Neutrophil (primary cell): ENCODE data around the gene SLC44A1.

ENCODE experiments used
- H3K27ac ChIP-seq: fragments of 200-600 bp; sonication (generic); 2 replicates; pipeline ENCODE4 v1.5.1; 2016; ENCODE audit warnings: mild to moderate bottlenecking, moderate library complexity
- H3K27me3 ChIP-seq: fragments of 200-600 bp; sonication (generic); 2 replicates; pipeline ENCODE4 v1.6.0; 2016; ENCODE audit warnings: mild to moderate bottlenecking
- H3K36me3 ChIP-seq: fragments of 200-600 bp; sonication (generic); 2 replicates; pipeline ENCODE4 v1.5.1; 2017
- H3K4me1 ChIP-seq, 2 experiments: fragments of 200-600 bp in 1 of 2; sonication (generic) in 1 of 2; 1 replicate in 1 of 2; 2 replicates in 1 of 2; pipeline versions ENCODE4 v1.5.1 to v1.6.1; 2013 to 2016; ENCODE audit warnings: low read depth in 1 of 2, low read length in 1 of 2, mild to moderate bottlenecking in 1 of 2, moderate library complexity in 1 of 2; ENCODE audit not compliant: control insufficient read depth in 1 of 2, insufficient read depth in 1 of 2
- H3K4me3 ChIP-seq, 2 experiments: fragments of 200-600 bp in 1 of 2; sonication (generic) in 1 of 2; 1 replicate in 1 of 2; 2 replicates in 1 of 2; pipeline ENCODE4 v1.5.1; 2013 to 2016; ENCODE audit warnings: low read depth in 1 of 2, low read length in 1 of 2, mild to moderate bottlenecking in 1 of 2, moderate library complexity in 1 of 2
- H3K9me3 ChIP-seq: fragments of 200-600 bp; sonication (generic); 2 replicates; pipeline ENCODE4 v1.5.1; 2016
- TF ChIP-seq, protein P1 (sequence below): fragments of 200-600 bp; sonication (generic); IDR thresholded peaks from 2 replicates; pipeline ENCODE4 v1.5.1; 2016; ENCODE audit warnings: antibody characterized with exemption

Gene SLC44A1

DNA sequence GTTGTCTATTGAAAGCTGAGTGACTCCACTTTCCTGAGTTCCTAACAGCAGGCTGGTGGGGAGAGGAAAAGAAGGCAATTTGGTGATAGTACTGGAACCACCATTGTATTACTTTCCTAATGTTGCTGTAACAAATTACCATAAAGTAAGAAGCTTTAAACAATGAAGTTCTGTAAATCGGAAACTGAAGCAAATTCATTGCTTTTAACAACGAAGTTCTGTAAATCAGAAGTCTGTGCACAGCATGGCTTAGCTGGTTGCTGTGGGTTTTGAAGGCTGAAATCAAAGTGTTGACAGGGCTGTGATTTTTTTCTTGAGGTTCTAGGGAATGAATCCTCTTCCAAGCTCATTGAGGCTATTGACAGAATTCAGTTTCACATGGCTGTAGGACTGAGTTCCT lies 72.3 kb downstream of the SLC44A1 start:
- no peak overlapping the region for H3K27ac ChIP-seq
- H3K4me1 ChIP-seq, result no peaks in the 10 kb centered on the region
- H3K4me3 ChIP-seq, result no peak overlapping the region
- no peaks in the 10 kb centered on the region for H3K27me3 ChIP-seq
- H3K9me3 ChIP-seq, result no peaks in the 10 kb centered on the region
- TF ChIP-seq, protein P1, sequence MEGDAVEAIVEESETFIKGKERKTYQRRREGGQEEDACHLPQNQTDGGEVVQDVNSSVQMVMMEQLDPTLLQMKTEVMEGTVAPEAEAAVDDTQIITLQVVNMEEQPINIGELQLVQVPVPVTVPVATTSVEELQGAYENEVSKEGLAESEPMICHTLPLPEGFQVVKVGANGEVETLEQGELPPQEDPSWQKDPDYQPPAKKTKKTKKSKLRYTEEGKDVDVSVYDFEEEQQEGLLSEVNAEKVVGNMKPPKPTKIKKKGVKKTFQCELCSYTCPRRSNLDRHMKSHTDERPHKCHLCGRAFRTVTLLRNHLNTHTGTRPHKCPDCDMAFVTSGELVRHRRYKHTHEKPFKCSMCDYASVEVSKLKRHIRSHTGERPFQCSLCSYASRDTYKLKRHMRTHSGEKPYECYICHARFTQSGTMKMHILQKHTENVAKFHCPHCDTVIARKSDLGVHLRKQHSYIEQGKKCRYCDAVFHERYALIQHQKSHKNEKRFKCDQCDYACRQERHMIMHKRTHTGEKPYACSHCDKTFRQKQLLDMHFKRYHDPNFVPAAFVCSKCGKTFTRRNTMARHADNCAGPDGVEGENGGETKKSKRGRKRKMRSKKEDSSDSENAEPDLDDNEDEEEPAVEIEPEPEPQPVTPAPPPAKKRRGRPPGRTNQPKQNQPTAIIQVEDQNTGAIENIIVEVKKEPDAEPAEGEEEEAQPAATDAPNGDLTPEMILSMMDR, result no peak
- peaks cover 4% of the 10 kb centered on the region for H3K36me3 ChIP-seq

DNA sequence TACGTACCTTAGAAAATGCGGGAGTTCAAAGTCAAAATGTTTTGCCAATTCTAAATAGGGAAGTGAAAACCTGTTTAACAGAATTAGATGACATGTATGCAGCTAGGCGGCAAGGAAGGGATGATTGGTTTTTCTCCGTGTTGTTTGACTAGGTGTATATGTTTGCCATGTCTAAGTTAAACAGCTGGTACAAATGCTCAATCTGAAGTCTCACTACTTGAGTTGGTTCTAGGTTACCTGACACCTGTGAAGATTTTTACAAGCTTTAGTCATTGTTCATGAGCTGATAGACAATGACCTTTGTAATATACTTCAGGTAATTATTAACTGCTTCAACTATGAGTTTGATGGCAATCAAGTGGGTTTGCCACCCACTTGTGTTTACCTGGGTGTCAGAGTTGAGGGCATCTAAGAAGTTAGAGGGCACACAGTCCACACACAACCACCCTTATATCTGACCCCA lies 74.3 kb downstream of the SLC44A1 start:
- H3K27ac ChIP-seq, result no peak overlapping the region
- H3K4me1 ChIP-seq, result no peaks in the 10 kb centered on the region
- H3K9me3 ChIP-seq, result no peaks in the 10 kb centered on the region
- no peaks in the 10 kb centered on the region for H3K27me3 ChIP-seq
- TF ChIP-seq, protein P1, result no peak
- no peak overlapping the region for H3K4me3 ChIP-seq
- peaks cover 4% of the 10 kb centered on the region for H3K36me3 ChIP-seq

DNA sequence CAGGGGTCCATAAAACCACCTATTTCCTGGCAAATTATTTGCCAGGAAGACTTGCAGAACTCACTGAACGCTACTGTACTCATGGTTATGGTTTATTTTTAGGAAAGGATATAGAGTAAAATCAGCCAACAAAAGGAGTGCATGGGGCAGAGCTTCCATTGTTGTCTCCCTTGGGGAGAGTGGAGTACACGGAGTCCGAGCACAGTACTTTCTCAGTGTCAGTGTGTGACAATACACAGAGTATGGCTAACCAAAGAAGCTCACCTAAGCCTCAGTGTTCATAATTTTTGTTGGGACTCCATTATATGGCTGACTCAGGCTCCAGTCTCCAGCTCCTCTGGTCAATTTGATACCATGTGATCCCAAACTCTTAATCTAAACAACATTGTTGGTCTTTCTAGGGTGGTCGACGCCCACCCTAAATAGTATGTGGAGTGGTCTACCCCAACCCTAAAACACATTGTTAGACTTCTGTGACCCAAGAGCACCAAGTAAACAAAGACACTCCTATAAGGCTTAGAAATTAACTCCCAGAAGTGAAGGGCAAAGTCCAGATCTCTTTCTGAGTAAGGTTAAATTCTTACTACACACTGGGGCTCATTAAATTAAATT lies 74.9 kb downstream of the SLC44A1 start:
- H3K36me3 ChIP-seq, result peaks cover 4% of the 10 kb centered on the region
- H3K4me1 ChIP-seq, result no peaks in the 10 kb centered on the region

DNA sequence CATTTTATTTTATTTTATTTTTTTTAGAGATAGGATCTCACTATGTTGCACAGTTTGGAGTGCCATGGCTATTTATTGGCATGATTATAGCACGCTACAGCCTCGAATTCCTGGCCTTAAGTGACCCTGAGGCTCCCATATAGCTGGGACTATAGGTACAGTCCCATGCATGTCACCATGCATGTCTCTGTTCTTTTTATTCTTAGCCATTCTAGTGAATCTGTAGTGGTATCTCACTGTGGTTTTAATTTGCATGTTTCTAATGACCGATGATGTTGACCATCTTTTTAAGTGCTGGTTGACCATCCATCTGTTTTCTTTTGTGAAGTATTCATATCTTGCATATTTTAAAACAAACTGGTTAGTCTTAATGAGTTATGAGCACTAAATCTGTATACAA lies 76.1 kb downstream of the SLC44A1 start:
- no peaks in the 10 kb centered on the region for H3K9me3 ChIP-seq
- no peaks in the 10 kb centered on the region for H3K36me3 ChIP-seq
- TF ChIP-seq, protein P1, result no peak
- no peaks in the 10 kb centered on the region for H3K4me1 ChIP-seq
- H3K27me3 ChIP-seq, result no peaks in the 10 kb centered on the region
- H3K4me3 ChIP-seq, result no peak overlapping the region
- H3K27ac ChIP-seq, result no peak overlapping the region

More for the DNA sequence above, 74.9 kb downstream of the SLC44A1 start:
- Histone ChIP-seq H3K27ac (no peak overlapping the region), H3K27me3 (no peaks in the 10 kb centered on the region), H3K9me3 (no peaks in the 10 kb centered on the region), H3K4me3 (no peak overlapping the region)
- TF ChIP-seq, protein P1, result no peak

DNA sequence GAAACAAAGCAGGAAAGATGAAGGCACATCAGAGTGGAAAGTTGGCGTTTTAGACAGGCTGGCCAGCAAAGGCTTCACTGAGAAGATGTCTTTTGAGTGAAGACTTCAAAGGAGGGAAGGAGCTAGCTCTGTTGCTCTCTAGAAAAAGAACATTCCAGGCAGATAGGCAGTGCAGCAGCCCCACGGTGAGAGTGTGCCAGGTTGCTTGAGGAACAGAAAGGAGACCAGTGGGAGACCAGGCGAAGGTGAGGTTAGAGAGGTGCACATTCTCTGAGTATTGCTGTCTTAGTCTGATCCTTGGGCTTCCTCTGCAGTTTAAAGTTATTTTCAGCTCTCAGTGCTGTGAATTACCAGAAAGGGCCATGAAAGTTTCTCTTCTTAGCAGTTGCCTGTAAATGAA lies 83.8 kb downstream of the SLC44A1 start:
- Histone ChIP-seq H3K9me3 (no peaks in the 10 kb centered on the region), H3K27me3 (no peaks in the 10 kb centered on the region), H3K4me1 (no peaks in the 10 kb centered on the region), H3K27ac (no peak overlapping the region), H3K36me3 (no peaks in the 10 kb centered on the region), H3K4me3 (no peak overlapping the region)
- TF ChIP-seq, protein P1, result no peak
